ENCODE results near the gene HNRNPK. TPM values are rescaled to one million over a fixed set of nuclear protein-coding genes. Genes with fewer than 3 reads are reported as not detected.

HNRNPK gene
- total RNA-seq, 1 donor from 2014 or later = 392 TPM

DNA sequence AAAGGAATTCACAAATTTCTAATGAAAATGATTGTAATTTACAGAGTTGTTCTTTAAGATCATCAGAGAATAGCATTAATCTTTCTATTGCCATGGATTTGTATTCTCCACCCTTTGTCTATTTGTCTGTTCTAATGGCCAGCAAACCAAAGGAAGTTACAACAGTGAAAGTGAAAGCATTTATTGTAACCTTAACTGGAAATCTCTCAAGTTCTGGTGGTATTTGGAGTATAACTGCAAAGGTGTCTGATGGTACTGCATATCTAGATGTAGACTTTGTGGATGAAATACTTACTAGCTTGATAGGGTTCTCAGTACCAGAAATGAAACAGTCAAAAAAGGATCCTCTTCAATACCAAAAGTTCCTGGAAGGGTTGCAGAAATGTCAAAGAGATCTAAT is 22.3 kb upstream of the HNRNPK start:
- H3K27me3 Mint-ChIP-seq (ENCODE audit: low read depth) = no peaks in the 10 kb centered on the region
- DNase-seq (ENCODE audit: low spot score) = no peak
- H3K36me3 Mint-ChIP-seq (ENCODE audit: low read depth) = peaks cover 2% of the 10 kb centered on the region
- no peak overlapping the region for H3K27ac Mint-ChIP-seq (ENCODE audit: unreplicated experiment)
- H3K4me1 Mint-ChIP-seq (ENCODE audit: low read depth) = peaks cover 36% of the 10 kb centered on the region
- no peak overlapping the region for H3K4me3 Mint-ChIP-seq (ENCODE audit: unreplicated experiment)
- H3K9me3 Mint-ChIP-seq (ENCODE audit: low read depth) = peaks cover 1% of the 10 kb centered on the region
- TF ChIP-seq, protein P1, sequence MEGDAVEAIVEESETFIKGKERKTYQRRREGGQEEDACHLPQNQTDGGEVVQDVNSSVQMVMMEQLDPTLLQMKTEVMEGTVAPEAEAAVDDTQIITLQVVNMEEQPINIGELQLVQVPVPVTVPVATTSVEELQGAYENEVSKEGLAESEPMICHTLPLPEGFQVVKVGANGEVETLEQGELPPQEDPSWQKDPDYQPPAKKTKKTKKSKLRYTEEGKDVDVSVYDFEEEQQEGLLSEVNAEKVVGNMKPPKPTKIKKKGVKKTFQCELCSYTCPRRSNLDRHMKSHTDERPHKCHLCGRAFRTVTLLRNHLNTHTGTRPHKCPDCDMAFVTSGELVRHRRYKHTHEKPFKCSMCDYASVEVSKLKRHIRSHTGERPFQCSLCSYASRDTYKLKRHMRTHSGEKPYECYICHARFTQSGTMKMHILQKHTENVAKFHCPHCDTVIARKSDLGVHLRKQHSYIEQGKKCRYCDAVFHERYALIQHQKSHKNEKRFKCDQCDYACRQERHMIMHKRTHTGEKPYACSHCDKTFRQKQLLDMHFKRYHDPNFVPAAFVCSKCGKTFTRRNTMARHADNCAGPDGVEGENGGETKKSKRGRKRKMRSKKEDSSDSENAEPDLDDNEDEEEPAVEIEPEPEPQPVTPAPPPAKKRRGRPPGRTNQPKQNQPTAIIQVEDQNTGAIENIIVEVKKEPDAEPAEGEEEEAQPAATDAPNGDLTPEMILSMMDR (IDR thresholded peaks at IDR 0.05) = no peak

DNA sequence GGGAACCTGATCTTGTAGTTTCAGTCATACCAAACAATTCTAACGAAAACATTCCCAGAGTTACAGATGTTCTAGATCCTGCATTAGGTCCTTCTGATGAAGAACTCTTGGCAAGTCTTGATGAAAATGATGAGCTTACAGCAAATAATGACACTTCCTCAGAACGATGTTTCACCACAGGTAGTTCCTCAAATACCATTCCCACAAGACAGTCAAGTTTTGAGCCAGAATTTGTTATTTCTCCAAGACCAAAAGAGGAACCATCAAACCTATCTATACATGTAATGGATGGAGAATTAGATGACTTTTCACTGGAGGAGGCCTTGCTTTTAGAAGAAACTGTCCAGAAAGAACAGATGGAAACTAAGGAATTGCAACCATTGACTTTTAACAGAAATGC is 21.6 kb upstream of the HNRNPK start:
- H3K27ac Mint-ChIP-seq (ENCODE audit: unreplicated experiment) = no peak overlapping the region
- peaks cover 36% of the 10 kb centered on the region for H3K4me1 Mint-ChIP-seq (ENCODE audit: low read depth)
- no peaks in the 10 kb centered on the region for H3K36me3 Mint-ChIP-seq (ENCODE audit: low read depth)
- no peak overlapping the region for H3K4me3 Mint-ChIP-seq (ENCODE audit: unreplicated experiment)
- no peak for DNase-seq (ENCODE audit: low spot score)
- H3K9me3 Mint-ChIP-seq (ENCODE audit: low read depth) = no peaks in the 10 kb centered on the region
- TF ChIP-seq, protein P1 (IDR thresholded peaks at IDR 0.05) = no peak
- H3K27me3 Mint-ChIP-seq (ENCODE audit: low read depth) = no peaks in the 10 kb centered on the region

DNA sequence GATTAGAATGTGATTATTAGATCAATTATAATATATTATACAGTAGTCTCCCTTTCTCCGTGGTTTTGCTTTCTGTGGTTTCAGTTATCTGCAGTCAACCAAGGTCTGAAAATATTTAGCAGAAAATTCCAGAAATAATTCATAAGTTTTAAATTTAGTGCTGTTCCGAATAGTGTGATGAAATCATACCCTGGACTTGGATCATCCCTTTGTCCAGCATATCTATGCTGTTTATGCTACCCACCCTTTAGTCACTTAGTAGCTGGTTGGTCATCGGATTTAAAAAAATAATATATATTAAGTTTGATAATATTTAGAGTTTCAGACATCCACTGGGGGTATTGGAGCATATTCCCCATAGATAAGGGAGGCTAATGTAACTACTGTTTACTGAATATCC is 20.2 kb upstream of the HNRNPK start:
- Mint-ChIP-seq H3K27ac (ENCODE audit: unreplicated experiment) (peak overlapping the region; percentile 88), H3K27me3 (ENCODE audit: low read depth) (no peaks in the 10 kb centered on the region), H3K4me3 (ENCODE audit: unreplicated experiment) (peak overlapping the region; percentile 47), H3K9me3 (ENCODE audit: low read depth) (no peaks in the 10 kb centered on the region), H3K36me3 (ENCODE audit: low read depth) (no peaks in the 10 kb centered on the region), H3K4me1 (ENCODE audit: low read depth) (peaks cover 33% of the 10 kb centered on the region)
- TF ChIP-seq, protein P1 (IDR thresholded peaks at IDR 0.05) = no peak
- DNase-seq (ENCODE audit: low spot score) = no peak

DNA sequence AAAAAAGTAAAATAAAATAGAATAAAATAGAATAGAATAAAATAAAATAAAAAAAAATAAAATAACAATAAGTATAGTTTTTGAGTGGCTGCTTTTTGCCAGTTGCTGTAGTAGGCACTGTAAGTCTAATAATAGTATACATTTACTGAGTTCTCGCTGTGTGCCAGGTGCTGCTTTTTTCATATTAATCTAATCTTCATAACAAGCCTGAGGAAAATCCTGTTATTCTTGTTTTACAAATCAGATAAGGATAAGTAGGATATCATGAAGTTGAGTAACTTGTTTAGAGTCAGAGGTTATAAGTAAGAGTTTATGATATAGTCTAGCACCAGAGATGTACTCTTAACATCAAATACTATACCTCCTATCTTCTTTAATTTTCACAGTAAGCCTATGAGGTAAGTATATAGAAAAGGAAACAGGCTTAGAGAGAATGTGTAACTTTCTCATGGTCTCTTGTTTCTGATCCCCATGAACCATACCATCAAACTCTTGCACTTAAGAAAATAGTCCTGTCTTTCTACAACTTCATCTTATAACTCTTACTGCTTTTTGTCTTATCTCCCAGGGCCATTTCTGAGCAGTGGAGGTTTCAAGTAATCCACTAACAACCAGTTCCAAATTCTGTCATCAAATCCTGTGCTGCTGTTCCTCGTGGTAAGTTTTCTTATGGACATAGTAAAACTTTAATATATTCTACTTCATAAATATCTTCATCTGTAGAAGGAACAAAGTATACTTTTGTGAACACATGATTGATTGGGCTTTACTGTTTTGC is 19.3 kb upstream of the HNRNPK start:
- Mint-ChIP-seq H3K9me3 (ENCODE audit: low read depth) (no peaks in the 10 kb centered on the region), H3K27ac (ENCODE audit: unreplicated experiment) (peak overlapping the region; percentile 89), H3K36me3 (ENCODE audit: low read depth) (no peaks in the 10 kb centered on the region), H3K27me3 (ENCODE audit: low read depth) (no peaks in the 10 kb centered on the region), H3K4me3 (ENCODE audit: unreplicated experiment) (no peak overlapping the region), H3K4me1 (ENCODE audit: low read depth) (peaks cover 33% of the 10 kb centered on the region)
- TF ChIP-seq, protein P1 (IDR thresholded peaks at IDR 0.05) = no peak
- no peak for DNase-seq (ENCODE audit: low spot score)

DNA sequence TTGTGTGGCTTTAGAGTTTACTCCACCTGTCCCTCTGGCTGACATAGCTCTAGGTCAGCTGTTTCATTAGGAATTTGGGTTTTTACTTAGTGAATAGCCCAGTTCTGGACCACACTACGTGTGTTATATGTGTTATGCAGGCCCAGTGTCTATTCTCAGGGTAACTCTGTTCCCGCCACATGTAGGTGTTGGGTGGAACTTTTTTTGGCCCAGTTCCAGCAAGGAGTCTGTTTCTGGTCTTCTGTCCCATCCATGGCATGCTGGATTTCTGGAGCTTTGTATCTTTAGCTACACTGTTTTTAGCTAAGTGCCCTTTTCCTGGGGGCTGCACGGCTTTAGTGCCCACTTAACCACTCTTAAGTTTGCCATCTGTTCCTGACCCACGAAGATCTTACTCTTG is 16.1 kb upstream of the HNRNPK start:
- Mint-ChIP-seq H3K27me3 (ENCODE audit: low read depth) (no peaks in the 10 kb centered on the region), H3K36me3 (ENCODE audit: low read depth) (peaks cover 1% of the 10 kb centered on the region), H3K4me1 (ENCODE audit: low read depth) (peaks cover 18% of the 10 kb centered on the region), H3K27ac (ENCODE audit: unreplicated experiment) (no peak overlapping the region), H3K9me3 (ENCODE audit: low read depth) (no peaks in the 10 kb centered on the region), H3K4me3 (ENCODE audit: unreplicated experiment) (no peak overlapping the region)
- TF ChIP-seq, protein P1 (IDR thresholded peaks at IDR 0.05) = no peak
- no peak for DNase-seq (ENCODE audit: low spot score)
